ENCODE measurements around the gene NDUFB2.

DNA sequence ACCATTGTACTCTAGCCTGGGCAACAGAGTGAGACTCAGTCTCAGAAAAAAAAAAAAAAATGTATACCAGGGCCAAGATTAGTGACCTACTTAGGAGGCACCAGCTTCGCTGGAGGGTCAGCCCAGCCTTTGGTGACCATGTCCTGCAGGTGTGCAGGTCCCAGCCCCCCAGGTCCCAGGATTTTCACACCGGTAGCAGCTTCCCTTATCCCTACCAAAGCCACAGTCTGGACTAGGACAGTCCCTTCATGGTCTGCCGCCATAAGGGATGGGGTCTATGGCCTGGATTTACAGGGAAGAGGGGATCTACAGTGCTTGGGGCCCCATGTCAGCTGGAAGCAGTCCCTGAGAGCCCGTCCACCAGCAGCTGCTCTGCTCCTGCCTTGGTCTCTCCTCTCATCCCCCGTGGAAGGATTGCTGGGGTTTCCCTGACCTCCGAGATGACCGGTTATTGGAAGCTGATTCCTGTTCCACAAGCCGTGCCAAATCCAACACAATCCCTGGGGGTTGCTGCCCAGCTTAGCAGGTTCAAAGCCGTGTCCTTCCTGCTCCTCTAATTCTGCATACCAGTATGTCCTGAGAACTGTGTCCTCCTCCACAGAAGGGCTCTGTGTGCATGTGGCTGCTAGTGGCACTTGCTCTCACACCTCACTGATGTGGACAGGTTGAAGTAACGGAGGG, 11.0 kb upstream of the NDUFB2 start:
- TF ChIP-seq EZH2 (IDR thresholded peaks at IDR 0.05) = no peak
- no peak for TF ChIP-seq POLR2AphosphoS5 (IDR thresholded peaks at IDR 0.05; ENCODE audit: borderline replicate concordance, low read depth, low read length)

Data from SK-N-MC (cell line).